Activated T-helper 17 cell treated with anti-CD3 and anti-CD28 coated beads, Interleukin-2, amount 50 U/mL, for 72 hours (primary cell): Measurements from ENCODE around the gene LRATD1. TPM values are rescaled to one million over a fixed set of nuclear protein-coding genes. Genes with fewer than 3 reads are reported as not detected.

Source experiments
- ATAC-seq: fragments of 150-1000 bp; cut with Tn5 transposase; replicated peaks from 2 replicates; pipeline ENCODE4 v1.10.0; 2021; ENCODE audit warnings: mild to moderate bottlenecking, moderate library complexity
- H3K27ac Mint-ChIP-seq: one replicate; pipeline ENCODE4 v1.8.0; 2022; ENCODE audit warnings: mixed read lengths
- H3K27me3 Mint-ChIP-seq: one replicate; pipeline ENCODE4 v1.8.0; 2022; ENCODE audit warnings: mixed read lengths
- H3K36me3 Mint-ChIP-seq: one replicate; pipeline ENCODE4 v1.8.0; 2022; ENCODE audit warnings: low read depth, mild to moderate bottlenecking, mixed read lengths
- H3K4me1 Mint-ChIP-seq: one replicate; pipeline ENCODE4 v1.8.0; 2022; ENCODE audit warnings: mixed read lengths
- H3K4me3 Mint-ChIP-seq: one replicate; pipeline ENCODE4 v1.8.0; 2022; ENCODE audit warnings: mild to moderate bottlenecking, mixed read lengths
- H3K9me3 Mint-ChIP-seq: one replicate; pipeline ENCODE4 v1.8.0; 2022; ENCODE audit warnings: mixed read lengths
- total RNA-seq, 2 donors: library from RNA; stranded (reverse); gene quantifications; one replicate each; pipeline ENCODE4 v1.2.3, GENCODE V29; 2022

LRATD1 gene
- total RNA-seq, 2 donors from 2014 or later, result not detected

DNA sequence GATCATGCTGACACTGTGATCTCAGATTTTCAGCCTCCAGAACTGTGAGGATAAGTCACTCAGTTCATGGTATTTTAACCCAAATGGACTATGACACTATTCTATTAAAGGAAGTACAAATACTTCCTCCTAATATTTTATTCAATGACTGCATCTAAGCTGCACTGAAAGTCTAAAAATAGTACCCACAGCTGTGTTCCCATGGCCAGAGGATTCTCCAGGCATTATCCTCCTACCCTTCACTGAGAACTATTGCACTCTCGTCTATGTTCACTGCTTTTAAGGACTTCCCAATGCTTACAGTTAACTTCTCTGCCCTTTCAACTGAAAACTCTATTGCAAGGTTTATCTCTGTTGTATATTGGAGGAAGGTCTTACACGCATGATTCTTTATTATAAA lies 15.2 kb downstream of the LRATD1 start:
- Mint-ChIP-seq H3K27ac (no peak overlapping the region), H3K4me3 (no peak overlapping the region), H3K9me3 (no peaks in the 10 kb centered on the region), H3K36me3 (no peaks in the 10 kb centered on the region), H3K4me1 (no peaks in the 10 kb centered on the region), H3K27me3 (peaks cover 3% of the 10 kb centered on the region)
- ATAC-seq, result no peak

DNA sequence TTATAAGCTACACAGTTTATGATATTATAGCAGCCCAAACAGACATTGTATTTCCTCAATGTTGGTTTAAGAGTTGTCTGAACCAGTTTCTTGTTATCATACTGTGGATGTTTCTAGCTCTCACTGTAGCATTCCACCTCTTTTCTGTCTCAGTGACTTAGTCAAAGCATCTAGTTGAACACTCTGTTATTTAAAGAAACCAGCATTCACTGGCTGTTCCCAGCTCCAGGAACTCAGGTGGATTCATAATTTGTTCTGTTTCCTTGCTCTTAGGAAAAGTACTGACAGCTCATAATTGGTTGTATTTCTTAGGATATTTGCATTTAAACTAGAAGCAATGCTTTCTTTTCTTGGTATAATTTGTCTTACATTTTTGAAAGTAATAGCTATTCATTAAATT lies 17.5 kb downstream of the LRATD1 start:
- Mint-ChIP-seq H3K27ac (no peak overlapping the region), H3K4me1 (no peaks in the 10 kb centered on the region), H3K4me3 (no peak overlapping the region), H3K27me3 (no peaks in the 10 kb centered on the region), H3K9me3 (no peaks in the 10 kb centered on the region), H3K36me3 (no peaks in the 10 kb centered on the region)
- no peak for ATAC-seq

DNA sequence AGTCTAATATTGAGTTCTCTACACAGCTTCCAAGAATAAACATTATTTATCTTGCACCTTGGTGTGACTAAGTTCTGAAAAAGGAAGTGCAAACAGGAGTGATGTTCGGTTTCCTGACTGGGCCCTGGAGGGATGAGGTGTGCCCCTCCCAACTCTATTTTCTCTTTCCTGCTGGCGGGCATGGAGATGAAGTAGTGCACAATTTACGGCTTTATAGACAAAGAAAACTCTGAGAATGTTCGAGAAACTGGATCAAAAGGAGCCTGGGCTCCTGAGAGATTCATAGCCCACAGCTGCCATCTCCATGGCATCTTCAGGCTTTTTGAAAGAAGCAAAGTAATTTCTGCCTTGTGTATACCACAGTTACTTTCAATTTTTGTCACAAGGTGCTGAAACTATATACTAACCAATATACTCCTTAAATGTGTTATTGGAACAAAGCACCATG lies 22.3 kb downstream of the LRATD1 start:
- H3K4me3 Mint-ChIP-seq, result no peak overlapping the region
- H3K27me3 Mint-ChIP-seq, result no peaks in the 10 kb centered on the region
- H3K36me3 Mint-ChIP-seq, result no peaks in the 10 kb centered on the region
- H3K27ac Mint-ChIP-seq, result no peak overlapping the region
- H3K9me3 Mint-ChIP-seq, result no peaks in the 10 kb centered on the region
- no peaks in the 10 kb centered on the region for H3K4me1 Mint-ChIP-seq
- peak; percentile 31 for ATAC-seq

DNA sequence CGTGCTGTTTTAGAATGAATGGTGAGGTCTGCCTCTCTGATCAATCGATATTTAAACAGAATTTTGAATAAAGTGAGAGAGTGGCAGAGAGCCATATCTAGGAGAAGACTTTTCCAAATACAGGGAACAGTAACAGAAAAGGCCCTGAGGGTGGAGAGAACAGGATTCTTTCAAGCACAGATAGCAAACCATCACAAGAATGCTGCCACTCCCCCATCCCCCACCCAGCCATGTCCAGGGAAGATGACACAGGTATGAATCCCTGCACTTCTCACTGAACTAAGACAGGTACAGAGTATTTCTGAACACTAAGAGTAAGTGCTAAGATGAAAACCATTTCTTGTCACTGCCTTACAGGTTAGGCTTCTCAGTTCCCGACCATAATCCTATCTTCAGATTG lies 23.6 kb downstream of the LRATD1 start:
- H3K36me3 Mint-ChIP-seq, result no peaks in the 10 kb centered on the region
- no peak overlapping the region for H3K27ac Mint-ChIP-seq
- ATAC-seq, result no peak
- H3K9me3 Mint-ChIP-seq, result peaks cover 3% of the 10 kb centered on the region
- no peaks in the 10 kb centered on the region for H3K27me3 Mint-ChIP-seq
- no peak overlapping the region for H3K4me3 Mint-ChIP-seq
- H3K4me1 Mint-ChIP-seq, result no peaks in the 10 kb centered on the region

DNA sequence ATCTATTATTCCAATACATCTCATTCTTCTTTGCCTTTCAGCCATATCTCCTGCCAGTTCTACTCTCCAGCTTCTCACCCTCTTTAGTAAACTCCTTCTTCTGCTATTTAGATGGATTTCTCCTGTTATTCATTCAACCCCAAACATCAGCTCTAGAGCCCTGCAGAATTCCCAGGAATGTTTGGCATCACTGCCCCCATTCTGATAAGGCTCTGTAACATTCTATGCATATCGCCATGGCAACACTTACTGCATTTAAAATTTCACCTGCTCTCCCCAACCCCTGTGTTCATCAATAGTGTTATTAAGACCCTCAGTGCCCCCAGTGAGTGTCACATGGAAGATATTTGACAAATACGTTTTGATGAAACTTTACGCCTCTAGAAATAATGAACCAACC lies 28.6 kb downstream of the LRATD1 start:
- Mint-ChIP-seq H3K4me3 (no peak overlapping the region), H3K4me1 (no peaks in the 10 kb centered on the region), H3K9me3 (peaks cover 5% of the 10 kb centered on the region), H3K27ac (no peak overlapping the region), H3K27me3 (no peaks in the 10 kb centered on the region), H3K36me3 (no peaks in the 10 kb centered on the region)
- ATAC-seq, result no peak

DNA sequence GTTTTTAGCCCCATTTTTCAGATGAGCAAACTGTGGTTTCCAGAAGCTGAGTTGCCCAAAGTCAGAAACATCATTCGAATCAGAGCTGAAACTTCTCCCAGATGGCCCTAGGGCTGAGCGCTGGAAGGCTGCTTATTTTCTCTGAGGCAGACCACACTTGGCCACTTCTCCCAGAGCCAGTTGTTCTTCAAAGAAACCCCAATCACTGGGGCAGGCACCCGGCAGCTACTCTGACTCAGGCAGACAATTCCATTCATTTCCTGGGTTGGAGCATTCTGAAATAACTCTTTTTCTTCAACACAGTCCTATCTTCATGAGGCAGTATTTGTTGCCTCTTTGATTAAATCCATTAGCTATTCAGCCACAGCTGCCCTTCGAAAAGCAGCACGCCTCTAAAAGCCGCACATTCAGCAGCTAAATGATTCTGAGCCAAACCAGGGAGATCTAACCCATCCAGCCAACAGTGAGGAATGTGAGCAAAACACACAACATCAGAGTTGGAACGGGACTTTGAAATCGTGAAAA lies 40.9 kb downstream of the LRATD1 start:
- no peak for ATAC-seq
- peaks cover 12% of the 10 kb centered on the region for H3K9me3 Mint-ChIP-seq

DNA sequence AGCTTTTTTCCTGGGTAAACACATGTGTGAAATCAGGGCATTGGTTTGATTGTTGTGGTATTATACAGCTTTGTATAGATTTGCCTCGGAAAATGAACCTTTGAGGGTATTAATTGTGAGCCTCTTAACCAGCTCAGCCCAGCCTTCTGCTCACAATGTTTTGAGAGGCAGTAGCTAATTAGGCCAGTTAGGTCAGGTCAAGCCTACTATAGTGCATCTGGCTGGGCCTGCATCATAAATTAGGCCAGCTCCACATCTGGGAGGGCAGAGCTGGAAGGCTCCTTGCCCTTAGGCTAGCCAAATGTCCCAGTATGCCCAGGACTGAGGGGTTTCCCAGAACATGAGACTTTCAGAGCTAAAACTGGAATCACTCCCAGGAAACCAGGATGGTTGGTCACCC lies 43.0 kb downstream of the LRATD1 start:
- H3K9me3 Mint-ChIP-seq, result peaks cover 12% of the 10 kb centered on the region
- no peak overlapping the region for H3K4me3 Mint-ChIP-seq
- H3K36me3 Mint-ChIP-seq, result no peaks in the 10 kb centered on the region
- no peak for ATAC-seq
- no peaks in the 10 kb centered on the region for H3K27me3 Mint-ChIP-seq
- H3K27ac Mint-ChIP-seq, result no peak overlapping the region
- no peaks in the 10 kb centered on the region for H3K4me1 Mint-ChIP-seq

More for the DNA sequence above, 40.9 kb downstream of the LRATD1 start:
- Mint-ChIP-seq H3K27me3 (no peaks in the 10 kb centered on the region), H3K4me3 (no peak overlapping the region), H3K4me1 (no peaks in the 10 kb centered on the region), H3K27ac (no peak overlapping the region), H3K36me3 (no peaks in the 10 kb centered on the region)

DNA sequence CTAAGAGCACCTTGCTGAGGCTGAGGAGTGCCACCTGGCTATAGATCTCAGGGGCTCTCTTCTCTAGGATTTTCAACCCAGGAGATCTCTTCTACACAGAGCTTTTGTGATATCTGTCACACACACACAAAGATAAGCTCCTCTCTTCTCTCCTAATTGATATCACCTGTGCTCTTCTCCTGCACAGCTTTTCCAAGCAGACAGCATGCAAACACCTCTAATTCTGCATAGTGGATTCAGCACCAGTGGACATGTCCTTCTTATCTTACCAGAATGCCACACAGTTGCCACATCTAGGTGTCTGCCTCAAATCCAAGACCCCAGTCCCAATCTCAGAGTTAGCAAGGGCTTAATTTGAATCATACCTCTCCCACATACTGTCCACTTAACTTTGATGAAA lies 43.9 kb downstream of the LRATD1 start:
- H3K36me3 Mint-ChIP-seq, result no peaks in the 10 kb centered on the region
- H3K4me3 Mint-ChIP-seq, result no peak overlapping the region
- no peak overlapping the region for H3K27ac Mint-ChIP-seq
- H3K4me1 Mint-ChIP-seq, result no peaks in the 10 kb centered on the region
- no peak for ATAC-seq
- no peaks in the 10 kb centered on the region for H3K27me3 Mint-ChIP-seq
- peaks cover 12% of the 10 kb centered on the region for H3K9me3 Mint-ChIP-seq

DNA sequence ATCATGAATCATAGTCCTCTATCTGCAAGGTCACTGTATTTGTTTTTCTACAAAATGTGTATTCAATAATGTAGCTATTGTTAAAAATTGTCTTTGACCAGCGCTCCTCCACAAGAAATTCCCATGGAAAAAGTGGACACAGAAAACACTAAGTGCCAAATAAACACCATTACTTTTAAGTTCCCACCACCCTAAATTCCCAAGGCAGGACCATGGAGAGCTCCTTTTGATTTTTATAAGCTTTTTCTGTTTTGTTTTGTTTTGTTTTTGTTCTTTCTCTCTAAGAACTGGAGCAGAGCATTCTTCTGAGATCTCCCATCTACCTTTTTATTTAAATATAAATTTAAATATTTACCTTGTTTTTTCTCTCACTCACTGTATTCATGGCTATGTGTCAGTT lies 44.5 kb downstream of the LRATD1 start:
- H3K4me1 Mint-ChIP-seq, result no peaks in the 10 kb centered on the region
- ATAC-seq, result no peak
- no peaks in the 10 kb centered on the region for H3K36me3 Mint-ChIP-seq
- H3K9me3 Mint-ChIP-seq, result peaks cover 7% of the 10 kb centered on the region
- H3K27ac Mint-ChIP-seq, result no peak overlapping the region
- no peaks in the 10 kb centered on the region for H3K27me3 Mint-ChIP-seq
- H3K4me3 Mint-ChIP-seq, result no peak overlapping the region

DNA sequence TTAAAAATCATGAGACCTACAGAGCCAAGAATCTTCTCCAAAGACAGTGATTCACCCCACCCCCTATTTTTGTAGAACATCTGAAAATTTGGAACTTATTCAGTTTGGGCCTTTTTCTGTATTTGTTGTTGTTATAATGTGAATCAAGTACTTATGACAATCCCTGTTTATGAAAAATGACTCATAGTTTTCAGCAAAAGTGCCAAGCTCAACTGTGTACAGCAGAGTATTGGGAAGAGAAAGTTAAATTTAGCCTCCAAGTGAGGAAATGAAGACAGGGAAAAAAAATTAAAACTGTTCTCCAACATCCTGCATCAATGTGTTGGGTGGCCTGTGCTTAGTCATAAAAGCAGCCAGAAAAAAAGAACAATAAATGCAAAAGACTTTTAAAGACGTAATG lies 46.2 kb downstream of the LRATD1 start:
- H3K4me1 Mint-ChIP-seq, result no peaks in the 10 kb centered on the region
- no peaks in the 10 kb centered on the region for H3K36me3 Mint-ChIP-seq
- H3K4me3 Mint-ChIP-seq, result no peak overlapping the region
- H3K27ac Mint-ChIP-seq, result no peak overlapping the region
- peaks cover 7% of the 10 kb centered on the region for H3K9me3 Mint-ChIP-seq
- ATAC-seq, result no peak
- no peaks in the 10 kb centered on the region for H3K27me3 Mint-ChIP-seq

DNA sequence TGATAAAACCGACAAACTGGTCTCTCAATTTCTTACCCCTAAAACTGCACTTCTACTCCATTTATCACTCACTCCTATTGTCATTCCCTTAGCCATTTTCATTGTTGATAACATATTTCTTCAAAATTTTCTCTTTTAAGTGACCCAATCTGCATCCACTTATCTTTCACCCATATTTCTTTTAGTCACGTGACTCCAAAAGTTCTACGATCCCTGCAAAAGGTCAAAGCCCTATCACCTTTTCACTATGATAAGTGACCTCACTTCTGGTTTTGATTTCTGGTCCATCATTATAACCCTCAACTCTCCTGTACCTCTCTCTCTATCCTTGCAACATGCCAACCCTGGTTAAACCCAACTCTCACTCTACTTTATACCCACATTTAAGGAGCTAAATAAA lies 49.1 kb downstream of the LRATD1 start:
- no peak overlapping the region for H3K4me3 Mint-ChIP-seq
- H3K9me3 Mint-ChIP-seq, result peaks cover 3% of the 10 kb centered on the region
- no peak for ATAC-seq
- H3K27ac Mint-ChIP-seq, result no peak overlapping the region
- H3K27me3 Mint-ChIP-seq, result no peaks in the 10 kb centered on the region
- H3K4me1 Mint-ChIP-seq, result no peaks in the 10 kb centered on the region
- no peaks in the 10 kb centered on the region for H3K36me3 Mint-ChIP-seq
